HuH-7.5 (cell line): ENCODE results near the gene PON3.

ENCODE experiments used
- DNase-seq: peaks from one replicate; pipeline ENCODE4 v3.0.0; 2011; ENCODE audit warnings: low spot score

PON3 gene

DNA sequence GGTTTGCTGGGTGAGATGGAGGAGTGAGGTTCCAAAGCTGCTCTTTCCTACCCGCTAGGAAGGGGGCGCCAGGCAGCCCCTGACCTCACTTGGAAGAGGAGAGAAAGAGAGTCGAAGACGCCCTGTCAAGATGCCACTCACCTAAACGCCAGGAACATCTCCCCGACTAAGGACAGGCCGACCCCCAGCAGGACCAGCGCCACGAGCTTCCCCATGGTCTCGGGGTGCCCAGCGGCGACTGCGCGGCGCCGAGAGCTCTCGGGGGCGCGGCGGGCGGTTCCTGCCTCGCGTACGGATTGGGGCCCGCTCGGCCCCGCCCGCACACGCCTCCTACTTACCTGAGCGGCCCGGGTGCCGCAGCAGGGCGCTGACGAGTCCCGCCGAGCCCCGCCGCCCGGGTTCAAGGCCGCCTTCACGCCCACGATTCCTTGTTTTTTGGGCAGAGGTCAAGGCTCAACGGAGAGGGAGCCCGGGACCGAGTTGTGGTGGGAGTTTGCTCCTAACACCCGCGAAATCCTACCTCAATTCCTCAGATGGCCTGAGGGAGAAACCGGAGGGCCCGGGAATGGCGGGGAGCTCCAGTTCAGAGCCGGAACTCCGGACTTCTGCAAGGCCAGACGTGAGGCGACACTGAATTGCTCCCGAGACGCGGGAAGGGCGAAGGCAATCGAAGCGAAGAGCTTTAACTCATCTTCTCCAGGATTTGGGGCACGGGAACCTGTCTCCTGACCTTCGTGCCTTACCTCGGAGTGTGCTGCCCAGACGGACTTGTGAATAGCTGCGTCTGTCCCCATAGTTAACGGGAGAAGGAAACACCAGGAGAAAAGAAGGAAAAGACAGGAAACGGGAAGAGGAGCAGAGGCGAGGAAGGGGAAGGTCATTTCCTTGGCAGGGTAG is at the start of gene PON3:
PON3 (minus strand) TSS at position 240 of the 897 bp plus-strand sequence; CDS start at position 215, 25 bp downstream.
- DNase-seq = peak; percentile 45

DNA sequence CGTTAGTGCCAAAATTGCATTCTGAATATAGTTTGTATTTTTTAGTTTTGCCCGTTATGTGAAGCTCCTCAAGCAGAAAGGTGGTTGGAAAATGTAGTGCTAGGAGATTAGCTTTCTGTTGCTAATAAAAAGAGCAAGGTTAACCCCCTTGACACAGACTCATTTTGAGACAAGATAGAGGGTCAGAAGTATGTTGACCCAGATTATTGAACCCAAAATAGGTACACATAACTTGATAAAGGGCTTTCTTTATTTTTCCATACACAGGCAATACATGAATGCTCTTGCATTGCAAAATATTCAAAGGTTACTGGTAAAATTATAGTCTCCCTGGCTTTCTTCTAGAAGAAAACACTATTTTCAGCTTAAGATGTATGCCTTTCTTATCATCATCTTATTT is 48.6 kb upstream of the PON3 start:
- DNase-seq = no peak

DNA sequence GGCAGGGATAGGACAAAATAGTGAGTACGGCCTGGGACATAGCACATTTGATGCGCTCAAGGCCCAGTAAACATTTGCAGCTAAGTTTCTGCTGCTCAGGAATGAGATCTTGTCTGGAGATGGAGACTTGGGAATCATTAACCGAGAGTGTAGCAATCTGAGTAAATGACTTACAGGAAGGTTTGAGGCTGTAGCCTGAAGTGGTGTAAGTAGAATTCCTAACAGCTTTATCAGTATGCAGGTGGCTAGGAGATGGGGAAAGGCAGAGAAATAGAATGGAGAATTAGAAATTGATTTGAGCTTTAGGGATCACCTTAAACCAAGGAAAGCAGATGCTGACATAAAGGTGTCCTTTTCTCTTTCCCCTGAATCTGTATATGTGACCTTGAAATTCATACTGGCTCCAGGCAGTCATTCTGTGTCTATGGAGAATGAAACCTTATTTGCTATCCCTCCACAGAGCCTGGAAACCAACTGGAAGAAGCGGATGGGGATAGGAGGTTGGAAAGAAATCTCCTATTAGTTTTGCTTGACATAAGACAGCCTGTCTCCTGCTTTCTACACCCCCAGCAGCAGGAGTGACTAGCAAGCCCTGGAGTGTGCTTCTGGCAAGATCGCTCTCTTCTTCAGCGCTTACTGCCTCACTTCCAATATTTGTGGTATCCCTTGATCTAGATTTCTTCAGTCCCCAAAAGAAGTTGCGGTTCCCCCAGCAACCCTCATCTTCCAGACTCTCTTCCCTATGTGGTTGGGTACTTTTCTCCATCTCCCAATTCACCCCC is 45.1 kb upstream of the PON3 start:
- DNase-seq = no peak

DNA sequence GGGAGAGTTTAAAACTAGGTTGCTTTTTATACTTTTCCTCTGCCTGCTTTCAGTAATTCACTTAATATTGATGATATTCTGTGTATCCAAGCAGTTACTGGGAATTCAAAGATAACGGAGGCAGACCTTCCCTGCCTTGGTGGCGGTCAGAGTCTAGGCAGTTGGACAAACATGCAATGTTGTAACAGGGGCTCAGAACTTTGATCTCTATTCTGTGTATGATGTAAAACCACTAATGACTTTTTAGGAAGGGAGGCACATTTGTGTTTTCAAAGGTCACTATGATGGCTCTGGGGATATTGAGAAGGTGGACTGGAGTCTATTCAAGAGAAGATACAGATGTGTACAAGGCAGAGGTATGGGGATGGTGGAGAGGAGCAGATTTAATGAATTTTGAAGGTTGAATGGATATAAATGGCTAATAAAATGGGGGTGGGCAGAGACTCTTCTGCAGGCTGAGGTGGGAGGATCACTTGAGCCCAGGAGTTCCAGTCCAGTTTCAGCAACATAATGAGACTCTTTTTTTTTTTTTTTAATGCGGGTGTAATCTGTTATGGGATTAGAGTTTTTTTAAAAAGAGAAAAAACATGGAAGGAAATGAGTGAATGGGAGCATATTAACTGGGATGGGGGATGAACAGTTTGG is 44.3 kb upstream of the PON3 start:
- DNase-seq = no peak

DNA sequence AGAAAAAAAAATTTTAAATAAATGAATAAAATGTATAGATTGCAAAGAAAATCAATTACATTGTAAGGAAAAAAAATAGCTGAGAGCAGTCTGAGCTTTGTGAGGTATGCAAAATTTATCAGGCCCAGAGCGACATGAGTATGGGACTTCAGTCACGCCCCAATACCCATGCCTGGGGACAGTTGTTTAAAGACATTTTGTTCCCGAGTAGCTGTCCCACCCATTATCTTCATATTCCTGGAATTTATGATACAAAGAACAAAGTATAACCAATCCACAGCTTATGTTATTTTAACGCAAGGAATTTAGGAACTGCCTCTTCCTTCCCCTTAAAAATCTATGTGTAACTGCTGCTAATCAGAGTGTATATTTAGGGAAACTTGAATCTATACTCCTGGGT is 40.2 kb upstream of the PON3 start:
- no peak for DNase-seq

DNA sequence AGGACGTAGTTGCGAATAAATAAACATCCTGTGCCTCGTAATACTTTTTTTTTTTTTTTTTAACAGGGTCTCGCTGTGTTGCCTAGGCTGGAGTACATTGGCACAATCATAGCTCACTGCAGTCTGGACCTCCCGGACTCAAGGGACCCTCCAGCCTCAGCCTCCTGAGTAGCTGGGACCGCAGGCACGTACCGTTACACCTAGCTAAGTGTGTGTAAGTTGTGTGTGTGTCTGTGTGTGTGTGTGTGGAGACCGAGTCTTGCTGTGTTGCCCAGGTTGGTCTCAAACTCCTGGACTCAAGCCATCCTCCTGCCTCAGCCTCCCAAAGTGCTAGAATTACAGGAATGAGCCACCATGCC is 39.2 kb upstream of the PON3 start:
- DNase-seq = no peak

DNA sequence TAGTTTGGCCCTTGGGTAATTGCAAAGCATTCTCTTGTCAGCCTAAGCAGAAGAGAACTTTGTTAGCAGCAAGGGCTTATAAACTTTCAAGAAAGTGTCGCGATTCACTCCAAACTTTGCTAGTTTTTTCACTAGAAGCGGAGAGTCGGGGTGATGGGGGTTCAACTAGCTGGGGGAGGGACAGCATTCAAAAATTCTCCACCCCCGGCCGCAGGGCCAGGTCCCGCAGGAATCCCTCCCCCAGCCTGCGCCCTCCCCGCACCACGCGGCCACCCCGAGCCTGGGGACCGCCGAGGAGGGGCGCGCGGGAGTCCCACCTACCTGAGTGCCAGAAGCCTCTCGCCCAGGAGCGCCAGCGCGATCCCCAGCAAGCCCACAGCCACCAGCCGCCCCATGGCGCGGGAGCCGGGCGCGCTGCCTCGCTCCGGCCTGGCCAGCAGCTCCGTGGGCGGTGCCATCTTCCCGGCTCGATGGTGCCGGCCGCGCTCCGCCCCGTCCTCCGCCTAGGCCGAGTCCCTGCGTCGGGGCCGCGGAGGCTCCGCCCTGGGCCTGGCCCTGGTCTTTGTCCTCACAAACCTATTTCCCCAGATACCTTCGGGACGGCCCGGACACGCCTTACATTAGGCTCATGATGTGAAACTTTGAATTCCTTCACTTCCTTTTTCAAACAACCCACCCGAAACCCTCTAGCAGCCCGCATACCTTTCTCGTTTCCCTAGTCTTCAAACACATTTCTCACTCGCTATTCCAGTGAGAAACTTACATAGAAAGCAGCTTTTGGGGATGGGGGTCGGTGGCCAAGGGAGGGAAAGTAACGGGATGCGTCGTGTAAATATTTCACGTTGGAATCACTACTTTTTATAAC is 38.6 kb upstream of the PON3 start, which contains the start of gene PON2:
PON2 (minus strand) TSS at position 472 of the 865 bp plus-strand sequence; CDS start at position 395, 77 bp downstream.
- DNase-seq = peak; percentile 68

DNA sequence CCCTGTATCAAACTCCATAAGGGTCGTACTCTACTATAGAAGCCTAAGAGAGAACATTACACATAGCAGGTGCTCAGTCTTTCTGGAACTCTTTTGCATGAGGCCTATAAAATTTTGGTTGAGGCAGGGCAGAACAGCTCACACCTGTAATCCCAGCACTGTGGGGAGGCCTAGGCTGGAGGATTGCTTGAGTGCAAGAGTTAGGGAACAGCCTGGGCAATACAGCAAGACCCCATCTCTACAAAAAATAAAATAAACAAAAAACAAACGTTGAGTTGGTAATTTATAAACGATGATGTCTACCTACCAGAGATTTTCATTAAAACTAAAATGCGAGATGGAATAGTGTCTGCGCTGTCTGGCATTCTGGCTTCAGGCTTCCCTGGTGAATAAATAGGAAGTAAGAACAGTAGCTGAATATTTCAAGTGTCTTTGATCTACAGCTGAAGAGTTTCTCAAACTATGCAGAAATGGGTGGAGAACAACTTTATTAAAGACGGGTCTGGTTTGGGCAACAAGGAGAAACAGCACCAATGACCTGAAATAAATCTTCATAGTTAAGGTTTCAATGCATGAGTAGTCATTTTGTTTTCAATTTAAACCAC is 37.9 kb upstream of the PON3 start:
- no peak for DNase-seq

DNA sequence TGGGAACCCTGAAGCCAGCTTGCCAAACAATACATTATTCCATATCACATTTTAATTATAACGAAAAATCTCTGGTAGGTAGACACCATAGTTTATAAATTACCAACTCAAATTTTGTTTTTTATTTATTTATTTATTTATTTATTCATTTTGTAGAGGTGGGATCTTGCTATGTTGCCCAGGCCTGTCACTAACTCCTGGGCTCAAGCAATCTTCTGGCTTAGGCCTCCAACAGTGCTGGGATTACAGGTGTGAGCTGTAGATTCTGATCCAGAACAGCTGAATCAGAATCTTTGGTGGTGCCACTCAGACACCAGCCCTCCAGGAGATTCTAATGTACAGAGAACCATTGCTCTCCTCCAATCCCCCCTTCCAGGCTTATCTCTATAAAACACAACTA is 37.0 kb upstream of the PON3 start:
- DNase-seq = no peak

DNA sequence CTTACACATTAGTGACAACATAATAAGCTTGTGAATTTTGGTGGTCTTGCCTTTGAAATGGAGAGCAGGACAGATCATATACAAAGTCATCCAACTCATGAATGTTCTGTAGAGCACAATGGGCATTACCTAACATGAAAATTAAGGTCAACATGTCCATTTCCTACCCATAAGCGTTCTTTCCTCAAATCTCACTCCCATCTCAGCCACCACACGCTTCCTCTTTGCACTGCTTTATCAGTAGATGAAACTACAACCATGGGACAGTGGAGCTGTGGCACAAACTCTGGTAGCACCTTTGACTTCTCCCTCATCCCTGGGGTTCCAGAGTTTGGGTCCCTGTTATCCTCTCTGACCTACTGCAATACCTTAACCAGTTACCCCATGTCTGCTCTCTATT is 36.4 kb upstream of the PON3 start:
- no peak for DNase-seq

DNA sequence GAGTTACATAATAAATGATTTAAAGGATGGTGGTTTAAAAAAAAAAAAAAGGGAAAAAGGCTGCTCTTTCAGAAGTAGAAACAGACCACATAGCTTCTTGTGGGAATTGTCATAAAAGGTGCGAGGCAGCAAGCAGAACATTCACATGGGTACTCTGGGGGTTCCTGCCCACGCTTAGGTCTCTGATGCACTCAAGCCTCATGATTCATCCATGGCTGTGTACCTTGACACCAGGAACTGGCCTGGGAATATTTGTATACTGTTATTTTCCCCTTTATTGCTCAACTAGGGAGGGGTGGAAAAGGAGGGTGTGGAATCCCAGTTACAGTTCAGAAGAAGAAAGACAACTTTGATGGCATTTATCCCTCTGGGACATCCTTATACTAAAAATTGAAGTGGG is 34.7 kb upstream of the PON3 start:
- peak; percentile 56 for DNase-seq

DNA sequence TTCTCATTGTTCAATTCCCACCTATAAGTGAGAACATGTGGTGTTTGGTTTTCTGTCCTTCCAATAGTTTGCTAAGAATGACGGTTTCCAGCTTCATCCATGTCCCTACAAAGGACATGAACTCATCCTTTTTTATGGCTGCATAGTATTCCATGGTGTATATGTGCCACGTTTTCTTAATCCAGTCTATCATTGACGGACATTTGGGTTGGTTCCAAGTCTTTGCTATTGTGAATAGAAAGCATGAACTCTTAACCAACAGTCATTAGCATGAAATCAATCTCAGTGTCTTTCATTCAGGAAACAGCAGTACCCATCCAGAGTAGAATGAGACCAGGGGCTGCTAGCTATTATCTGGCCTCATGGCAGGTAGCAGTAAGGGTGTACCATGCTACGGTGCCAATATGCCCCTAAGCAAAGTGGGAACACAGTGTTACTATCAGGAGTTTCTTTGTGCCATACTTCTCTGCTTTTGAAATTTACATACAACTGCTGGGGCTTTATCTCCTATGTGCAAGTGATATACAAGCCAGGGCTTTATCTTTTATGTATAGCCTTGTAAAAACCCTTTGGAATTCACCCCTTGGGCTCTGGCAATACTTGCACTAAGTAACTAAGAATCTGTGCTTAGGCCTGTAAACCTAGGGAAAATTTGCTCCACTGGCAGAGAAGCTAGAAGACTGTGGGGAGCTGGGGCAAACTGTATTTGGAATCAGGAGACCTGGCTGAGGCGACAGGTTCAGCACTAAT is 33.2 kb upstream of the PON3 start:
- DNase-seq = no peak

DNA sequence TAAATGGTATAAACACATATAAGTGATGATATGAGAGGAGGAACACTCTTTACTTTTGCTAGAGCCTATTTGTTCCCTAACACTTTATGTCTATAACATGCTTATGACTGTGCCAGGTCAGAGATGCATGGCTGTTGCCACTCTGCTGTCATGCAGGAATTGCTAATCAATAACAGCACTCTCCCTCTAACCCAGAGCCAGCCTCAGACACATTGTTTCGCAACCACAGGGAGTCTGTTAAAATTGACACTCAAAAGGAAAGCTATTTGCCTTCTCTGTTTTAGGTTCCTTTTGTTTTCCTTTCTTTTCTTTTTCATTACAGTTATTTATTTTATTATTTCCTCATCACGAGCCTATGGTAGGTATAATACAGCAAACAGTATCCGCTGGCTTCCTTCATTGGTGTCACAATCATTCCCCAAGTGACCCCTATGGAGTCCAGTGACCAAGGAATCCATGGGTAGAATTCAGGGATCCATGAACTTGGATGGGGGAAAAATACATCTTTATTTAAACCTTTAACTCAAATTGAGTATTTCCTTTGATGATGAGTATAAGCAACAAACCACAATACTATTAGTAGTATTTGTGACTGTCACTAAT is 31.8 kb upstream of the PON3 start:
- DNase-seq = no peak

DNA sequence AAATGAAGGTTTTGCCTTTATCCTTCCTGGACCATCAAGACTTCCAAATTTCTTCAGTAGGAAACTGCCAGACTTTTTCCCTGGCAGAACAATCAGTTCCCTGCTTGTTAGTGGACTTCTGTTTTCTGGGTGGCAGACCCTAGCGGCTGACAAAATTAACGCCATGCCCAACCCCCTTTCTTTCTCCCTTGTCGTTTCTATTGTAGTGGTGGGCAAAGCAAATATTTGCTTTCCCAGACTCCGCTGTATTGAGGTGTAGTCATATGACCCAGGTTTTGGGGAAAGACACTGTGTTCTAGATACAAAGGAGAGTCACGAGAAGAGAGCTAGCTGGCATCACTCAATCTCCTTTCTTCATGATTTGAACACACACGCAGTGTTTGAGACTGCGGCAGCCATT is 31.0 kb upstream of the PON3 start:
- DNase-seq = no peak

DNA sequence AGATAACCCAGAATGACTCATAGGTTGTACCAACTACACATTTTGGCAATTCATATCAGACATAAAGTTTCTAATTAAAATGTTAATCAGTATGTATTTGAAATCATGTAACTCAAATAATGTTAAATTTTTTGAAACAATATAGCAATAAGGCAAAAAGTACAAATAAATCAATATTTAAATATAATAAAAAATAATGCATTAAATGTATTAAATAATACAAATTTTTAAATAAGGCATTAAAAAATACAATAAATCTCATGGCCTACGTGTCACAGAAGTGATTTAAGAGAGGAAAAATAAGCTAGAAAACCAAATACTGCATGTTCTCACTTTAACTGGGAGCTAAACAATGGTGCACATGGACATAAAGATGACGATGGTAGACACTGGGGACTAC is 29.5 kb upstream of the PON3 start:
- DNase-seq = no peak

DNA sequence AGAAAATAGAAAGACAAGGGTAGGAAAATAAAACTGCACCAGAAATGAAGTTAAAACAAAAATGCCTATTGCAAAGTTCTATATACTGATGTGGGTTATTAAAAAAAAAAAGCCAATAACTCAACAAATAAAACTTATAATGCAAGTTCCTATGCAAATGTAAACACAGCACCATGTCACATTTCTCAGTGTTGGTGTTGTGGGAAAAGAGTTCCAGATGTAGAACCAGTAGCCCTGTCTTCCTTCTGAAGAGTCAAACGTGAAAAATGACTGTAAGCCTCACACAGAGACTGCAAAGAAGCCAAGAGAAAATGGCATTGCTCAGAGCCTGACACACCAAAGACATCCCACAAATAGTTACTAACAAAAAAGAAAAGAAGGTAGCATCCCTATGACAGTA is 28.5 kb upstream of the PON3 start:
- DNase-seq = no peak

DNA sequence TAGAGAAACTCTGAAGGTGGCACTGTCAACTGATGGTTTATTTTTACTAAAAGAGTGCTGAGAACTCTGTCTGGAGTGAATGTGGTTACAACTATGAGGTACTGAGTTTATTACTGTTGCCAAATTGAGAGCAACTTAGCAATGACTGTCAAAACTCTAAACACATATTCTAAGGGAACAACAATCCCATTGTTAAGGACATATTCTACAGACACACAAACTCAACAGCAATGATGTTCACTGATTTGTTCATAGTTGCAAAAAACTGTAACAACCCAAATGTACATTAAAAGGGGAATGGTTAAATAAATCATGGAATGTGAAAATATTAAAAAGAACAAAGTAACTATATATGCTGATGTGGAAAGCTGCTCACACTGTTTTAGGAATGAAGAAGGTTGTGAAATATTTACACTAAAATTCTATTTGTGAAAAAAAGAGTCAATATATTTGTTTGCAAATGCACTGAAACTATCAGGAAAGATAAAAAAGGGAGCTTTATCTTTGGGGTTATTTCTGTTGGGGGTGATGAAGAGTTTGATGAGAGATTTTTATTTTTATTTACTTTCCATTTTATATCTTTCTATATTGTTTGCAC is 25.8 kb upstream of the PON3 start:
- no peak for DNase-seq

DNA sequence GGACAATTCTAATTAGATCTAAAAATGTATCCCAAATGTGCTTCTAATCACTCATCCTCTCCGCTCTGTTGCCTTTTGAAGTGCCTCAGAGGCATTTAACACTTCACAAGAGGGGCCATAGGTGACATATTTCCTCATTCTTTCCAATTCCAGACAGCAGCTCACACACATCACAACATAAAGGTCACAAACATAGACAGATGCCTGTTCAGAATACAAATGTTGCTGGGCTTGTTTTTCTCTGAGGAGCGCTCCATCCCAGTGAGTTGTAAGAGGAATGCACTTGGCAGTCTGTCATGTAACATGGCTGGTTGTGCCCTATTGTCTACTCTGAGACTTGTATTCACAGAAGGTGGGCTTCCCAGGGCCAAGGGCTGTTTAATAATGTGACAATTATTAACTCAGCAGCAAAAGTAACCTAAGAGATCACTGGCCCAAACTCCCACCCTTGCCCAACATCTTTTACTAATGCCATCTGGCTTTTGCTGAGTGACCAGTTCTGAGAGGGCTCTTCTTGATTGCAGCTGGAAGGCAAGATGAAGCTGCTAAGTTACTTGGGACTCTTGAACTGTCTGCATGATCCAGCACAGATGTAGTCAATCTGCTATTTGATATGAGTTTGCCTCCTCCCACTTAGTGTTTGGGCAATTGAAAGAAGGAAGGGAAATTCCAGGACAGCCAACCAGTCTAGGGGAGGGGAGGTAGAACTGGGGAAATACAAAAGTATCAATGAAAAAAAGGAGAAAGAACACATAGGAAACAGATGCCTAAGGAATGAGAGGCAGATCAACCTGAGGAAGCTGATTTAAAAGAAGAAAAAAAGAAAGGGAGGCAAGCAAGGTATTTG is 25.0 kb upstream of the PON3 start:
- no peak for DNase-seq

DNA sequence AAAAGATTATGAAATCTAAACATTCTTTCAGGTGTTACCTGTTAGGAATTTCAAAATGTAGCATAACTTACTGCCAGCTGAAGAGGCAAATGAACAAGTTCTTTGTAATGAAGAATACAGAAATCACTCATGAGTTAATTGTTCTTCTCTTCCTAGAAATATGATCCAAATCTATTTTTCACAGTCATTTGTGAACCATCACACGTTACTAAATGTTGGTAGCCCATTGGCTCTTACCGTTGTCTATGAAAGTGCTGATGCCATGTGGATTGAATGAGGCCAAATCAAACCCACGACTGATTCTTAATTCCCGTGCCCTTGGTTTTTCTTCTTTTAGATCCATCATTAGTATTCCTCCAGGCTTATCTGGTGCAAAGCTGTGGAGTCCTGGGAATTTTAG is 15.9 kb upstream of the PON3 start:
- no peak for DNase-seq
